GM06990 (cell line): Measurements from ENCODE around the gene KRT9.

ENCODE experiments used
- DNase-seq: peaks from one replicate; pipeline ENCODE4 v3.0.0-alpha.2; 2011; ENCODE audit not compliant: insufficient read length; ENCODE audit errors: extremely low read depth
- H3K27me3 ChIP-seq: replicated peaks from 2 replicates; pipeline ENCODE4 v1.6.0; 2011; ENCODE audit warnings: low read length; ENCODE audit not compliant: control insufficient read depth, insufficient read depth
- H3K36me3 ChIP-seq: 2 replicates; pipeline ENCODE4 v1.5.1; 2011; ENCODE audit warnings: low read length; ENCODE audit not compliant: control insufficient read depth, insufficient read depth
- H3K4me3 ChIP-seq: replicated peaks from 2 replicates; pipeline ENCODE4 v1.5.1; 2011; ENCODE audit warnings: low read depth, mild to moderate bottlenecking, control low read depth, low read length
- CTCF ChIP-seq: IDR thresholded peaks from 2 replicates; pipeline ENCODE4 v1.5.1; 2011; ENCODE audit warnings: low read length, control low read depth, mild to moderate bottlenecking, inconsistent platforms; ENCODE audit not compliant: insufficient read depth, poor library complexity, severe bottlenecking

Gene KRT9

GRCh38 chr17:41555105-41555887, 16.6 kb downstream of the KRT9 start:
- DNase-seq, result no peak
- no peak for TF ChIP-seq CTCF
- Histone ChIP-seq H3K27me3 (no peaks in the 10 kb centered on the region), H3K36me3 (no peaks in the 10 kb centered on the region), H3K4me3 (no peak overlapping the region)

GRCh38 chr17:41553987-41554680, 17.7 kb downstream of the KRT9 start:
- no peak for TF ChIP-seq CTCF
- H3K4me3 ChIP-seq, result no peak overlapping the region
- no peaks in the 10 kb centered on the region for H3K27me3 ChIP-seq
- no peak for DNase-seq
- H3K36me3 ChIP-seq, result no peaks in the 10 kb centered on the region

GRCh38 chr17:41553176-41553575, 18.7 kb downstream of the KRT9 start:
- DNase-seq, result no peak
- no peak for TF ChIP-seq CTCF
- no peaks in the 10 kb centered on the region; the same call in 1 of the 2 replicates for H3K27me3 ChIP-seq
- H3K36me3 ChIP-seq, result no peaks in the 10 kb centered on the region
- H3K4me3 ChIP-seq, result no peak overlapping the region

GRCh38 chr17:41552455-41552854, 19.4 kb downstream of the KRT9 start:
- Histone ChIP-seq H3K4me3 (no peak overlapping the region), H3K27me3 (no peaks in the 10 kb centered on the region; the same call in 1 of the 2 replicates), H3K36me3 (no peaks in the 10 kb centered on the region)
- TF ChIP-seq CTCF, result no peak
- DNase-seq, result no peak

GRCh38 chr17:41551365-41551764, 20.5 kb downstream of the KRT9 start:
- Histone ChIP-seq H3K36me3 (no peaks in the 10 kb centered on the region), H3K4me3 (no peak overlapping the region), H3K27me3 (no peaks in the 10 kb centered on the region; the same call in 1 of the 2 replicates)
- no peak for TF ChIP-seq CTCF
- no peak for DNase-seq
